Measurements from ENCODE around the gene COL9A3. TPM values are rescaled to one million over a fixed set of nuclear protein-coding genes. Genes with fewer than 3 reads are reported as not detected.
"Not testable (repeated sequence)": the region's sequence is repeated elsewhere in the genome, so short reads cannot be mapped to it uniquely, and the experiment has no call there.

COL9A3 gene
- total and polyA plus RNA-seq, 8 donors: 1.7 to 183 (median 9.5) TPM

GRCh38 chr20:62846166-62846890 lies 29.5 kb downstream of the COL9A3 start:
- FAIRE-seq (no peak), DNase-seq (peak in 1 of 6 donors; percentile 43), ATAC-seq (no peak)
- no peaks in the 10 kb centered on the region for H3K4me1 ChIP-seq
- no peaks in the 10 kb centered on the region for H3K9me3 ChIP-seq
- no peak overlapping the region for H3K4me3 ChIP-seq
- TF ChIP-seq CTCF (IDR thresholded peaks at IDR 0.05): no peak
- 85 to 93% methylated on average over 19 of the region's 19 CpGs for WGBS, 2 donors
- intact Hi-C loops (cut with DNase I): no loop called here
- no peaks in the 10 kb centered on the region for H3K27me3 ChIP-seq
- H3K36me3 ChIP-seq: no peaks in the 10 kb centered on the region
- no peak overlapping the region for H3K27ac ChIP-seq

- H3K4me3 ChIP-seq; FAIRE-seq; ATAC-seq; H3K27me3 ChIP-seq; intact Hi-C loops (cut with DNase I); H3K27ac ChIP-seq; DNase-seq; H3K36me3 ChIP-seq; H3K4me1 ChIP-seq; H3K9me3 ChIP-seq: not testable (repeated sequence)
- WGBS, 2 donors: 92 to 95% methylated on average over 7 of the region's 7 CpGs
These were observed 32.1 kb downstream of the COL9A3 start for GRCh38 chr20:62848917-62849316.

GRCh38 chr20:62849431-62849830 lies 32.6 kb downstream of the COL9A3 start:
- Histone ChIP-seq H3K4me3 (no peak overlapping the region), H3K4me1 (no peaks in the 10 kb centered on the region), H3K27ac (no peak overlapping the region), H3K27me3 (no peaks in the 10 kb centered on the region), H3K9me3 (no peaks in the 10 kb centered on the region), H3K36me3 (no peaks in the 10 kb centered on the region)
- FAIRE-seq: no peak
- intact Hi-C loops (cut with DNase I): no loop called here
- ATAC-seq: no peak
- DNase-seq: no peak
- TF ChIP-seq CTCF (IDR thresholded peaks at IDR 0.05): no peak

GRCh38 chr20:62850333-62850974 lies 33.6 kb downstream of the COL9A3 start:
- Histone ChIP-seq H3K9me3 (no peaks in the 10 kb centered on the region), H3K27ac (no peak overlapping the region), H3K4me3 (no peak overlapping the region), H3K36me3 (no peaks in the 10 kb centered on the region), H3K27me3 (no peaks in the 10 kb centered on the region), H3K4me1 (no peaks in the 10 kb centered on the region)
- ATAC-seq: no peak
- FAIRE-seq: no peak
- intact Hi-C loops (cut with DNase I): no loop called here
- DNase-seq: peak in 1 of 6 donors; percentile 47
- WGBS, 2 donors: 90 to 92% methylated on average over 22 of the region's 22 CpGs
- no peak for TF ChIP-seq CTCF (IDR thresholded peaks at IDR 0.05)

- intact Hi-C loops (cut with DNase I): no loop called here
- Histone ChIP-seq H3K27ac (no peak overlapping the region), H3K9me3 (no peaks in the 10 kb centered on the region), H3K4me3 (no peak overlapping the region), H3K4me1 (no peaks in the 10 kb centered on the region), H3K36me3 (peaks cover 0 to 5% (median 0%) of the 10 kb centered on the region in 3 donors), H3K27me3 (no peaks in the 10 kb centered on the region)
- FAIRE-seq (no peak), ATAC-seq (no peak), DNase-seq (peak in 1 of 6 donors; percentile 40)
- 88 to 91% methylated on average over 8 of the region's 8 CpGs for WGBS, 2 donors
- no peak for TF ChIP-seq CTCF (IDR thresholded peaks at IDR 0.05)
These were observed 35.3 kb downstream of the COL9A3 start for GRCh38 chr20:62852196-62852595.

Measured in pancreas (tissue), 10 donors.